NAMALWA (cell line): Measurements from ENCODE around the gene ARHGAP23.
A peak's percentile ranks its signal among the peaks of the same experiment; 100 is the strongest.
"Not testable (repeated sequence)": the region's sequence is repeated elsewhere in the genome, so short reads cannot be mapped to it uniquely, and the experiment has no call there.

Experiments
- DNase-seq: peaks from one replicate; pipeline ENCODE4 v3.0.0-alpha.2; 2015; ENCODE audit warnings: low spot score

The ARHGAP23 gene

GRCh38 chr17:38491346-38492066, 63.2 kb downstream of the ARHGAP23 start:
- not testable (repeated sequence) for DNase-seq

GRCh38 chr17:38492067-38493040, 64.1 kb downstream of the ARHGAP23 start:
- peak; percentile 91 for DNase-seq

- not testable (repeated sequence) for DNase-seq
Observed at GRCh38 chr17:38494152-38494551, 65.9 kb downstream of the ARHGAP23 start.

GRCh38 chr17:38497656-38498055, 69.4 kb downstream of the ARHGAP23 start:
- DNase-seq = not testable (repeated sequence)

- DNase-seq = no peak
Observed at GRCh38 chr17:38498353-38498752, 70.1 kb downstream of the ARHGAP23 start.

GRCh38 chr17:38499230-38499629, 71.0 kb downstream of the ARHGAP23 start:
- not testable (repeated sequence) for DNase-seq

DNA sequence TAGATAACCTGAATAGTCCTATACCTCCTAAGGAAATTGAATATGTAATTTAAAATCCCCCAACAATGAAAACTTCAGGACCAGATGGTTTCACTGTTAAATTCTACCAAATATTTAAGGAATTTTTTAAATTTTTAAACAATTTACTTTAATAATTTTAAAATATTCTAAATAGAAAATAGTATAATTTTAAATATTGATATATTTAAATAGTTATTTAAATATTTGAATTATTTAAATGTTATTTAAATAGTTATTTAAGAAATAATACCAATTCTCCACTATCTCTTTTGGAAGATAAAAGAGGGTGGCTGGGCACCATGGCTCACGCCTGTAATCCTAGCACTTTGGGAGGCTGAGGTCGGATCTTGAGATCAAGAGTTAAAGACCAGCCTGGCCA, 73.5 kb downstream of the ARHGAP23 start:
- DNase-seq = not testable (repeated sequence)

GRCh38 chr17:38503286-38503913, 75.1 kb downstream of the ARHGAP23 start:
- DNase-seq = not testable (repeated sequence)

DNA sequence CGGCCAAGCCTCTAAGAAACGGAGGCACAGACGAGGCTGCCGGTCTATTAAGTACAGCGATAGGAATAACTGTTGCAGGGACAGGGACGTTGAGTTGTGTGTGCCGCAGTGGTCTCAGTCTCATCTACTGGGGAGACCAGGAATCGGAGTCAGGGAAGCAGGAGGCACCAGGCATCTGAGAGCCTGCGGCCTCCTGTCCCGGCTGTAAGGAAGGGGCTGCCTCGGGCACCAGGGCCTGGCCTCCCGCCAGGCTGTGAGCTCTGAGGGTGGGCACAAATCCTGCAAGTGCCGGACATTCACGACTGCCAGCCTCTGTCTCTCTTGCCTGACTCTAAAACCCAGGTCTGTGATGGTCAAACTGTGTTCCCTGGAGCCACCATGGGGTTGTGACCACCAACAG, 76.0 kb downstream of the ARHGAP23 start:
- no peak for DNase-seq

GRCh38 chr17:38507436-38507835, 79.2 kb downstream of the ARHGAP23 start:
- DNase-seq = no peak

DNA sequence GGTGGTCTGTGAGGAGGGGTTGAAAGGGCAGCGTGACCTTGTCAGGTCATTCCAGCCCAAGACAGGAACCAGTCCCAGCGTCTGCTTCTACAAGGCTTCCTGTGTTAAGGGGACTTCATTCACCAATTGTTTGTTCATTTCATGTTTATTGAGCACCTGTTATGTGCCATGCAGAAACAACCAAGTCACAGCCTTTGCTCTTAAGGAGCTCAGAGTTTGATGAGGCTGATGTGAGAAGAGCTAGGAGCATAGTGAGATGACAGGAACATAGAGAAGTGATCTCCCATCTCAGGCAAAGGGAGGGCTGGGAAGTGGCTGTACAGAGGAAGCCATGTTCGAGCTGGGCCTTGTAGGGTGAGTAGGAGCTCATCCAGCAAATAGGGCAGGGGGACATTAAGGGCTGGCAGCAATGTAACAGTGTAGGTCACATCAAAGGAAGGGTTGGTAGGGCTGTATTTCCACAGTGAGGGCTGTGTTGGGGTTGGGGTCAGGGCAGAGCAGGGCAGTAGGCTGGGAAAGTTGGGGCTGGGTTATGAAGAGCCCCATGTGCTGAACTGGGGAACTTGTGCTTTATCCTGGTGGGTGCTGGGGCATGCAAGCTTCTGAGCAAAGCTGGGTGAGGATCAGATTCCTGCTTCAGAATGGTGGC, 79.8 kb downstream of the ARHGAP23 start:
- peak; percentile 21 for DNase-seq

- no peak for DNase-seq
Observed at GRCh38 chr17:38508570-38508950, 80.3 kb downstream of the ARHGAP23 start.

DNA sequence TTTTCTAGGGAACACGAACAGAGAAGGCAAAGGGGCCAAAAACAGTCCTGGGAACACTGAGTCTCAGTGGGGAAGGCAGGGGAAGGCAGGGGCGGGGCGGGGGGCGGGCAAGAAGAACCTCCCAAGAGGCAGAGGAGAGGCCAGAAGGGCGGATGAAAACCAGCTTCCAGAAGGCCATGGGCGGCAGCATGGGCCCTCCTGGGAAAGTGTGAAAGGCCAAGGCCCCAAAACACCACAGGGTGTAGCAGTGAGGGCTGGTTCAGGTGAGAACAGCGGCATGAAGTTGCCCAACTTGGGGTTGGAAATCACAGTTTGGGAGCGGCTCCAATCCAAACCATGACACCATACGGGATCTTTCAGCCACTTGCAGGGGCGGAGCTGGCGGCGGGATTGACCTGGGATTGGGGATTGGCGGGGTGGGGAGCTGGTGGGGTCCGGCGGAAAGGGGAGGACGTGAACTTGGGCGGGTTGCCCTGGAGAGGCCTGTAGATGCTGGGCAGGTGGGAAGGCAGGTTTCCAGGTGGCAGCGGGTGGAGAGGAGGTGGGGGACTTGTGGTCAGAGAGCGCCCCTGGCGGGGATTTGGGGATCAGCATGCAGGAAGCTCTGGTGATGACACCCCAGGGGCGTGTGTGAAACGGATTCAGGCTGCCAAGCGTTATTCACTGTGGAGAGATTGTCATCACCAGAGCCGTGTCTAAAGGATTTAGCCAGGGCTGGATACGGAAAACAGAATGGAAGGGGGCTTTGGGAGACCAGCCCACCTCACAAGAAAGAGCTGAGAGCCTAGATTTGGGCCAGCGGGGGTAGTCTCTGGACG, 80.9 kb downstream of the ARHGAP23 start:
- DNase-seq = peak; percentile 83

- DNase-seq = no peak
Observed at GRCh38 chr17:38509772-38510420, 81.6 kb downstream of the ARHGAP23 start.

DNA sequence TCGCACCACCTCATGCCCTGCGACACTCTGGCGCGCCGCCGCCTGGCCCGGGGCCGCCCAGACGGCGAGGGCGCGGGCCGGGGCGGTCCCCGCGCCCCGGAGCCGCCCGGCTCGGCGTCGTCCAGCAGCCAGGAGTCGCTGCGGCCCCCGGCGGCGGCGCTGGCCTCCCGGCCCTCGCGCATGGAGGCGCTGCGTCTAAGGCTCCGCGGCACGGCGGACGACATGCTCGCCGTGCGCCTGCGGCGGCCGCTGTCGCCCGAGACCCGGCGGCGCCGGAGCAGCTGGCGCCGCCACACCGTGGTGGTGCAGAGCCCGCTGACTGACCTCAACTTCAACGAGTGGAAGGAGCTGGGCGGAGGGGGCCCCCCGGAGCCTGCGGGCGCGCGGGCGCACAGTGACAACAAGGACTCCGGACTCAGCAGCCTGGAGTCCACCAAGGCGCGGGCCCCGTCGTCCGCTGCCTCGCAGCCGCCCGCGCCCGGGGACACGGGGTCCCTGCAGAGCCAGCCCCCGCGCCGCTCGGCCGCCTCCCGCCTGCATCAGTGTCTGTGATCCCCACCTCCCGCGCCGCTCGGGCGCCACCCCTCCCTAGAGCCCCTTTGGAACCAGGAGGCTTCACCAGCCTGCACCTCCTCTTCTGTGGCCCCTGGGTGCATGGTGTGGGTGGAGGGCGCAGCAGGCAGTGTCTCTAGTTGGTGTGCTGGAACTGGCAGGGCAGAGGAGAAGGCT, 82.3 kb downstream of the ARHGAP23 start:
- no peak for DNase-seq

GRCh38 chr17:38511150-38512108, 83.2 kb downstream of the ARHGAP23 start:
- DNase-seq = no peak

DNA sequence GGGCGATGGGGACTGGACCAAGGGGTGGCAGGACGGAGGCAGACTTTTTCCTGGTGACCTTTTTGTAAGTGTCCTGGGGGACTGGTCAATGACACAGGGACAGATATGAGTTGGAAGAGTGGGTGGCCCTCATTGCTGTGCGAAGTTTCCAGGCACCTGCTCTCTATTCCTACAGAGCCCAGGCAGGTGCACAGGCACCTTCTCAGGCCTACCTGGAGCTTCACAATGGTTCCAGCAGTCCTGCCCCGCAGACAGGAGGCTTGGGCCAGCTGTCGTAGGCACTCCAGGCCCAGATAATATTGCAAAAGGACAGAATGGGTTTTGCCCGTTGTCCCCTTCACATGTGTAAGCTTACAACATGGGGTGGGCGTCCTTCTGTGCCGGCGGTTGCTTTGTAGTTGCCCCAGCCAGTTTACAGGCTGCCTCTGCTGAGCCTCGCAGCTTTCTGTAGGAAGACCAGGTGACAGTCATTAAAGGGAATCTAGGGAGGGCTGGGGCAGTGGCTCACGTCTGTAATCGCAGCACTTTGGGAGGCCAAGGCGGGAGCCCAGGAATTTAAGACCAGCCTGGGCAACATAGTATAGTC, 84.3 kb downstream of the ARHGAP23 start:
- DNase-seq = no peak

DNA sequence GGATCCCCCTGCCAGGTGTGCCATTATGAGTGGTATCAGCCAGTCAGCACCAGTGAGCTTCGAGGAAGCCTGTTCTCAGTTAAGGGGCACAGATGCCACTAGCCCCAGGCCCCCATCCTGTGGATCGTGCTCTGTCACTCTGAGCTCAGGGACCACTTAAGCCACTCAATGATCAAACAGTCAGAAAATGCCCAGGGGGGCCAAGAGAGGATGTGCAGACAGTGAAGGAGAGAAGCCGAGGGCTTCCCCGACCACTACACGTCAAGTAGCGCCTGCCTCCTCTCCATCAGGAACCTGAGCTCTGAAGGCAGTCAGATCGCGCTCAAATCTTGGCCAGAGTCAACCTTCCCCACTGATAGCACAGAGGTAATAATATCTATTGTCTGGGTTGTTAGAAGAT, 98.3 kb downstream of the ARHGAP23 start:
- DNase-seq = not testable (repeated sequence)
